Heart left ventricle (tissue), 13 donors: ENCODE data around the gene AHRR.

Experiments used
- POLR2A ChIP-seq, 2 donors: fragments of 450-650 bp; IDR thresholded peaks; one replicate each; pipeline ENCODE4 v1.6.1; 2017; ENCODE audit warnings: antibody characterized with exemption in 2 of 2, mild to moderate bottlenecking in 2 of 2, moderate library complexity in 2 of 2
- TF ChIP-seq, protein P1 (sequence below), 12 donors: fragments of 200-600 bp; sonication (generic) in 4 of 12; IDR thresholded peaks; one replicate each; pipeline versions ENCODE4 v1.5.0 to v1.8.0; 2018 to 2022; ENCODE audit warnings: antibody characterized with exemption in 12 of 12, mild to moderate bottlenecking in 5 of 12
- donor health status: ischemic (EF 13 %, LVEDD 7.1; RV severe dilation, severe dysfunction).
- donor health status: DM: no; HTN: yes; CAD: no.
- donor health status: DM: no; HTN: no; CAD: no.
- donor health status: ischemic (EF 25% LVEDD 6.9; RV normal size, moderate dysfunction).
- donor health status: ischemic (EF 25% LVEDD 5.7; RV mildly dilated, moderate dysfunction).
- donor health status: ischemic (EF 35%, LVEDD 5.7; RV mildly dilated, moderate dysfunction).
- donor health status: nonischemic (EF 11% LVEDD 7.7; RV severe dilation, severe dysfunction).
- donor health status: DM: yes; HTN: yes; CAD: no.
- donor health status: PGD.
- donor health status: ischemic (EF 29% LVEDD 5.4; RV normal size, mild dysfunction).
- donor health status: nonischemic (EF 23%, LVEDD 6.1; RV moderate dilation, normal function).

DNA sequence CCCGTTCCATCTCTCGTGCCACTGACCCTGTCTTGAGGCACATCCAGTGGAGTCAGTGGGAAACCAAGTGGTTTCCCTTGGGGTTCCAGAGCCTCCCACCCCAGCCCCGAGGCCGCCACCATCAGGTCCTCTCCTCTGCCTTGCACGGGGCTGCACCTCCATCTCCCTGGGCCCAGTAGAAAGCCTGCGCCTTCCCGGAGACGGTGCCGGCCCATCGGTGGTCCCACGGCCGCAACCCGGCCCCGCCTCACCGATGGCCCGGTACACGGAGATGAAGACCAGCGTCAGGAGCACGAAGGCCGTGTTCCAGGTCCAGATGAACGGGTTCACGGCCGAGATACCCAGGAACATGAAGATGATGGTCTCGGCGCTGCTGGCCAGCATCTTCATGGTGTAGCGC lies 161.5 kb downstream of the AHRR start:
- TF ChIP-seq, protein P1, sequence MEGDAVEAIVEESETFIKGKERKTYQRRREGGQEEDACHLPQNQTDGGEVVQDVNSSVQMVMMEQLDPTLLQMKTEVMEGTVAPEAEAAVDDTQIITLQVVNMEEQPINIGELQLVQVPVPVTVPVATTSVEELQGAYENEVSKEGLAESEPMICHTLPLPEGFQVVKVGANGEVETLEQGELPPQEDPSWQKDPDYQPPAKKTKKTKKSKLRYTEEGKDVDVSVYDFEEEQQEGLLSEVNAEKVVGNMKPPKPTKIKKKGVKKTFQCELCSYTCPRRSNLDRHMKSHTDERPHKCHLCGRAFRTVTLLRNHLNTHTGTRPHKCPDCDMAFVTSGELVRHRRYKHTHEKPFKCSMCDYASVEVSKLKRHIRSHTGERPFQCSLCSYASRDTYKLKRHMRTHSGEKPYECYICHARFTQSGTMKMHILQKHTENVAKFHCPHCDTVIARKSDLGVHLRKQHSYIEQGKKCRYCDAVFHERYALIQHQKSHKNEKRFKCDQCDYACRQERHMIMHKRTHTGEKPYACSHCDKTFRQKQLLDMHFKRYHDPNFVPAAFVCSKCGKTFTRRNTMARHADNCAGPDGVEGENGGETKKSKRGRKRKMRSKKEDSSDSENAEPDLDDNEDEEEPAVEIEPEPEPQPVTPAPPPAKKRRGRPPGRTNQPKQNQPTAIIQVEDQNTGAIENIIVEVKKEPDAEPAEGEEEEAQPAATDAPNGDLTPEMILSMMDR (IDR thresholded peaks at IDR 0.05) = no peak
- no peak for TF ChIP-seq POLR2A (IDR thresholded peaks at IDR 0.05)
